GM12892 (cell line): ENCODE results near the gene NEB.

Experiments used
- POLR2A ChIP-seq: IDR thresholded peaks from 2 replicates; pipeline ENCODE4 v1.6.1; 2011; ENCODE audit warnings: low read depth, low read length, control low read depth
- POLR2AphosphoS5 ChIP-seq: IDR thresholded peaks from 2 replicates; pipeline ENCODE4 v1.6.1; 2011; ENCODE audit warnings: low read depth, low read length, control low read depth
- TAF1 ChIP-seq: IDR thresholded peaks from 2 replicates; pipeline ENCODE4 v1.6.1; 2011; ENCODE audit warnings: low read depth, mild to moderate bottlenecking, control low read depth, low read length, borderline replicate concordance

DNA sequence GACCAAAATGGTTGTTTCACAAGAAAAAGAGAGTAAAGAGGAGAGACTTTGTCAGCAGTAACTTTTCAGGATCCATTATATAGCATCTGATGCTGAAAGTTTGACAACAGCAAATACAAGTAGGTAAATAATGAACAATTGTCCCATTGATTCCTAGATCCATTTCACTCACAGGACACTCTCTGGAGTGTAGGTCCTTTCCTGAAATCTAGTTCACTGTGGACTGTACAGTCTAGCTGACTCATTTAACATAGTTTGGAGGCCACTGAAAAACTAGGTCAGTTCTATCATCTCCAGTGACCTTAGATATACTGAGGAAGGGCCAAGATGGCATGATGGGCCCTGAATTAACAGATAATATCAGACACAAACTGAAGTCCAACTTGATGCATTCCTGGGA lies 19.3 kb upstream of the NEB start:
- TF ChIP-seq TAF1: no peak
- TF ChIP-seq POLR2A: no peak
- no peak for TF ChIP-seq POLR2AphosphoS5
